Smooth muscle cell (in vitro differentiated cells): Measurements from ENCODE around the gene E2F7. TPM values are rescaled to one million over a fixed set of nuclear protein-coding genes. Genes with fewer than 3 reads are reported as not detected.

Experiments used
- DNase-seq: peaks from one replicate; lab custom pipeline; 2025; ENCODE audit not compliant: unreplicated experiment; lab: John Stamatoyannopoulos, UW
- H2AFZ ChIP-seq: fragments of 200-600 bp; sonication (generic); 2 replicates; pipeline ENCODE4 v1.6.0; 2016; ENCODE audit warnings: antibody characterized with exemption, low read depth, mild to moderate bottlenecking
- H3F3A ChIP-seq: fragments of 200-600 bp; sonication (generic); 2 replicates; pipeline ENCODE4 v1.6.0; 2017; ENCODE audit warnings: antibody characterized with exemption, low read depth
- H3K27ac ChIP-seq: fragments of 200-600 bp; sonication (generic); 2 replicates; pipeline ENCODE4 v1.5.1; 2016; ENCODE audit warnings: low read depth, mild to moderate bottlenecking
- H3K27me3 ChIP-seq: fragments of 200-600 bp; sonication (generic); 2 replicates; pipeline ENCODE4 v1.6.1; 2016; ENCODE audit warnings: low read depth, mild to moderate bottlenecking
- H3K36me3 ChIP-seq: fragments of 200-600 bp; sonication (generic); 2 replicates; pipeline ENCODE4 v1.5.1; 2016; ENCODE audit warnings: low read depth
- H3K4me1 ChIP-seq: fragments of 200-600 bp; sonication (generic); 2 replicates; pipeline ENCODE4 v1.5.1; 2016; ENCODE audit warnings: low read depth
- H3K4me2 ChIP-seq: fragments of 200-600 bp; sonication (generic); 2 replicates; pipeline ENCODE4 v1.6.0; 2016; ENCODE audit warnings: mild to moderate bottlenecking
- H3K4me3 ChIP-seq: fragments of 200-600 bp; sonication (generic); 2 replicates; pipeline ENCODE4 v1.5.1; 2016; ENCODE audit warnings: mild to moderate bottlenecking
- H3K79me2 ChIP-seq: fragments of 200-600 bp; sonication (generic); 2 replicates; pipeline ENCODE4 v1.6.0; 2016; ENCODE audit warnings: low read depth, mild to moderate bottlenecking
- H3K9ac ChIP-seq: fragments of 200-600 bp; sonication (generic); 2 replicates; pipeline ENCODE4 v1.6.0; 2016; ENCODE audit warnings: low read depth
- H3K9me3 ChIP-seq: fragments of 200-600 bp; sonication (generic); replicated peaks from 2 replicates; pipeline ENCODE4 v1.5.1; 2016; ENCODE audit warnings: low read depth
- H4K20me1 ChIP-seq: fragments of 200-600 bp; sonication (generic); 2 replicates; pipeline ENCODE4 v1.6.0; 2016; ENCODE audit warnings: low read depth
- WGBS: methylation state at CpG from one replicate; pipeline ENCODE4 v1.1.7; 2016; ENCODE audit warnings: low lambda C conversion rate; 5-methylcytosine and 5-hydroxymethylcytosine counted together
- polyA plus RNA-seq: library from polyadenylated mRNA; unstranded; fragments of >200 nt; fragmentation: Nextera tagmentation; extraction: Ambion mirVana; gene quantifications from 2 replicates; pipeline ENCODE4 v1.2.1, GENCODE V29; 2016
- total RNA-seq: library from RNA; depleted of rRNA; stranded (reverse); fragments of >200 nt; gene quantifications from 2 replicates; pipeline ENCODE4 v1.2.3, GENCODE V29; 2014
- TF ChIP-seq, protein P1 (sequence below): fragments of 200-600 bp; sonication (generic); IDR thresholded peaks from 2 replicates; pipeline ENCODE4 v1.5.1; 2017; ENCODE audit warnings: borderline replicate concordance, mild to moderate bottlenecking, antibody characterized with exemption; ENCODE audit not compliant: insufficient read depth, poor library complexity, severe bottlenecking

Gene E2F7
- total and polyA plus RNA-seq, 2 experiments from 2014 or later: 5.1 to 16.0 TPM

DNA sequence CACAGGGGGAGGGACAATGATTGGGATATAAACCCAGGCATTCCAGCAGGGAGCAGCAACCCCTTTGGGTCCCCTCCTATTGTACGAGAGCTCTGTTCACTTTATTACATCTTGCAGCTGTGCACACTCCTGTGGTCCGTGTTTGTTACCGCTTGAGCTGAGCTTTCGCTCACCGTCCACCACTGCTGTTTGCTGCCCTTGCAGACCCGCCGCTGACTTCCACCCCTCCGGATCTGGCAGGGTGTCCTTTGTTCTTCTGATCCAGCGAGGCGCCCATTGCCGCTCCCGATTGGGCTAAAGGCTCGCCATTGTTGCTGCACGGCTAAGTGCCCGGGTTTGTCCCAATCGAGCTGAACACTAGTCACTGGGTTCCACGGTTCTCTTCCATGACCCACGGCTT, 64.1 kb downstream of the E2F7 start:
- no peaks in the 10 kb centered on the region for H3F3A ChIP-seq
- H2AFZ ChIP-seq: no peak overlapping the region
- no peak overlapping the region for H3K4me3 ChIP-seq
- TF ChIP-seq, protein P1, sequence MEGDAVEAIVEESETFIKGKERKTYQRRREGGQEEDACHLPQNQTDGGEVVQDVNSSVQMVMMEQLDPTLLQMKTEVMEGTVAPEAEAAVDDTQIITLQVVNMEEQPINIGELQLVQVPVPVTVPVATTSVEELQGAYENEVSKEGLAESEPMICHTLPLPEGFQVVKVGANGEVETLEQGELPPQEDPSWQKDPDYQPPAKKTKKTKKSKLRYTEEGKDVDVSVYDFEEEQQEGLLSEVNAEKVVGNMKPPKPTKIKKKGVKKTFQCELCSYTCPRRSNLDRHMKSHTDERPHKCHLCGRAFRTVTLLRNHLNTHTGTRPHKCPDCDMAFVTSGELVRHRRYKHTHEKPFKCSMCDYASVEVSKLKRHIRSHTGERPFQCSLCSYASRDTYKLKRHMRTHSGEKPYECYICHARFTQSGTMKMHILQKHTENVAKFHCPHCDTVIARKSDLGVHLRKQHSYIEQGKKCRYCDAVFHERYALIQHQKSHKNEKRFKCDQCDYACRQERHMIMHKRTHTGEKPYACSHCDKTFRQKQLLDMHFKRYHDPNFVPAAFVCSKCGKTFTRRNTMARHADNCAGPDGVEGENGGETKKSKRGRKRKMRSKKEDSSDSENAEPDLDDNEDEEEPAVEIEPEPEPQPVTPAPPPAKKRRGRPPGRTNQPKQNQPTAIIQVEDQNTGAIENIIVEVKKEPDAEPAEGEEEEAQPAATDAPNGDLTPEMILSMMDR: no peak
- no peaks in the 10 kb centered on the region for H4K20me1 ChIP-seq
- no peak for DNase-seq
- no peak overlapping the region for H3K27ac ChIP-seq
- H3K4me2 ChIP-seq: no peak overlapping the region
- H3K36me3 ChIP-seq: no peaks in the 10 kb centered on the region
- no peak overlapping the region for H3K9ac ChIP-seq
- H3K9me3 ChIP-seq: no peaks in the 10 kb centered on the region
- H3K79me2 ChIP-seq: no peaks in the 10 kb centered on the region
- no peaks in the 10 kb centered on the region for H3K4me1 ChIP-seq
- 92% methylated on average over 18 of the region's 18 CpGs for WGBS
- H3K27me3 ChIP-seq: no peaks in the 10 kb centered on the region

GRCh38 chr12:76998908-76999556, 66.3 kb downstream of the E2F7 start:
- DNase-seq: no peak
- Histone ChIP-seq H3K36me3 (no peaks in the 10 kb centered on the region), H3K27me3 (no peaks in the 10 kb centered on the region), H3K9ac (no peak overlapping the region), H3K27ac (no peak overlapping the region), H3K4me2 (no peak overlapping the region), H3K79me2 (no peaks in the 10 kb centered on the region), H3K4me1 (no peaks in the 10 kb centered on the region), H3K4me3 (no peak overlapping the region), H2AFZ (no peak overlapping the region), H3K9me3 (no peaks in the 10 kb centered on the region), H4K20me1 (no peaks in the 10 kb centered on the region), H3F3A (no peaks in the 10 kb centered on the region)
- WGBS: 95% methylated on average over 2 of the region's 2 CpGs
- TF ChIP-seq, protein P1: no peak

DNA sequence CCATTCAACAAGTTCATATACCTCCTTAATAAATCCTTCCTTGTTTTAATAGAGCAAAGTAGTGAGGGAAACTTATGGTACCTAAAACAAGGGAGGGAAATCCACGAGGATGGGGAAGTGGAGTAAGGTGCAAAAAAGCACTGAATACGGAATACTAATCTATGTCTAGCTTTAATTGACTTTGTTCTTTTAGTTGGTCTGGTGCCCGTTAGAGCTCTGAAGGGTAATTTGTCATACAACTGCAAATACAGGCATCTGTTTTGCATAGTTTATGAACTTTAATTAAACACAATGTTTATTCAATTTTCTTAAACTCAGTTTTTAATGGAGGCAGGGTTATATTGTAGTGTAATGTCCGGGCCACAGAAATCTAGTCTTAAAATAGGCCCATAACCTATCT, 67.0 kb downstream of the E2F7 start:
- H3K4me3 ChIP-seq: no peak overlapping the region
- TF ChIP-seq, protein P1: no peak
- no peaks in the 10 kb centered on the region for H3K36me3 ChIP-seq
- H3K4me2 ChIP-seq: no peak overlapping the region
- 67% methylated on average over 4 of the region's 4 CpGs for WGBS
- H3K27ac ChIP-seq: no peak overlapping the region
- no peaks in the 10 kb centered on the region for H3K4me1 ChIP-seq
- H2AFZ ChIP-seq: no peak overlapping the region
- H3K79me2 ChIP-seq: no peaks in the 10 kb centered on the region
- H3K9ac ChIP-seq: no peak overlapping the region
- DNase-seq: no peak
- no peaks in the 10 kb centered on the region for H4K20me1 ChIP-seq
- H3F3A ChIP-seq: no peaks in the 10 kb centered on the region
- H3K27me3 ChIP-seq: no peaks in the 10 kb centered on the region
- no peaks in the 10 kb centered on the region for H3K9me3 ChIP-seq
